ENCODE measurements around the gene RSKR.

The RSKR gene

DNA sequence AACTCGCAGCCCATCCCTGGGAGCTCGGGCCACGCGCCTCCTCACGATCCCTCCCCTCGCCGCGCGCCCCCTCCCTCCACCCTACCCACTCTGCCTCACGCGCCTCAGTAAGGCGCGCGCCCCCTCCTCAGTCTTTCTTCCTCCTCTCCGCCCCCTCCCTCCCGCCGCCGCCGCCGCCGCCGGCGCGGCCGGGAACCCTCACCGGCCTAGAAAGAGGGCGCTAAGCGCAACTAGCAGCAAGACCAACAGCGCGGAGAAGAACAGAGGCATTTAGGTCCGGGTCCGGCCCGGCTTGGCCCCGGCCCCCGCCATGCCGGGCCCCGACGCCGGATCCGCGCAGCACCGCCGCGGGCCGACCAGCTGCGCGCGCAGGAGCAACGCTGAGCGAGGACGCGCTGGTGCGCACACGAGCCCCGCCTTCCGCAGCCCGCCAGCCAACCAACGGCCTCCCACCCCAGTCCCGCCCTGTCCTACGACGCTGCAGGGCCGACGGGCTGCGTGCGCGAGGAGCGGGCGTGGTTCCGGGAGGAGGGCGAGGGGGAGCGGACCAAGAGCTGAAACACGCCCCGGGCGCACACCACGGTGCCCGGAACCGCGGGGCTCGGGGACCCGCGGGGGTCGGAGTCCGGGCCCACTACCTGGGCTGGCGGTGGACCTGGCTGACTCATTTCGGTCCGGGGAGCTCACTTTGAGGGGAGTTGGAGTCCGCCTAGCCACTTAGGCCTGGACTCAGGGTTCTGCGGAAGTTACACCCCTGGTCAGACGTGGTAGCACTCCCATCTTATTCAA lies 31.0 kb upstream of the RSKR start, which contains the start of gene BLTP2:
Gene BLTP2, minus strand, starts transcription at position 372 of the 789 bp plus-strand sequence. Its CDS starts 102 bp downstream, at position 270.
- DNase-seq: peak; percentile 98
- Mint-ChIP-seq H3K4me3 (peak within 1 kb of the TSS; percentile 88), H3K36me3 (peaks cover 31% of the 10 kb centered on the region), H3K27me3 (no peaks in the 10 kb centered on the region), H3K4me1 (peaks cover 36% of the 10 kb centered on the region), H3K9me3 (no peaks in the 10 kb centered on the region), H3K27ac (peak within 1 kb of the TSS; percentile 94)
- CTCF ChIA-PET: interaction anchor here (0.8 to 5.0 kb wide), 7 partner anchors 17 to 82 kb away, joined by 3 to 35 read pairs (median 3); partner anchors contain the start of genes PIGS, PROCA1, RPL23A and SDF2

DNA sequence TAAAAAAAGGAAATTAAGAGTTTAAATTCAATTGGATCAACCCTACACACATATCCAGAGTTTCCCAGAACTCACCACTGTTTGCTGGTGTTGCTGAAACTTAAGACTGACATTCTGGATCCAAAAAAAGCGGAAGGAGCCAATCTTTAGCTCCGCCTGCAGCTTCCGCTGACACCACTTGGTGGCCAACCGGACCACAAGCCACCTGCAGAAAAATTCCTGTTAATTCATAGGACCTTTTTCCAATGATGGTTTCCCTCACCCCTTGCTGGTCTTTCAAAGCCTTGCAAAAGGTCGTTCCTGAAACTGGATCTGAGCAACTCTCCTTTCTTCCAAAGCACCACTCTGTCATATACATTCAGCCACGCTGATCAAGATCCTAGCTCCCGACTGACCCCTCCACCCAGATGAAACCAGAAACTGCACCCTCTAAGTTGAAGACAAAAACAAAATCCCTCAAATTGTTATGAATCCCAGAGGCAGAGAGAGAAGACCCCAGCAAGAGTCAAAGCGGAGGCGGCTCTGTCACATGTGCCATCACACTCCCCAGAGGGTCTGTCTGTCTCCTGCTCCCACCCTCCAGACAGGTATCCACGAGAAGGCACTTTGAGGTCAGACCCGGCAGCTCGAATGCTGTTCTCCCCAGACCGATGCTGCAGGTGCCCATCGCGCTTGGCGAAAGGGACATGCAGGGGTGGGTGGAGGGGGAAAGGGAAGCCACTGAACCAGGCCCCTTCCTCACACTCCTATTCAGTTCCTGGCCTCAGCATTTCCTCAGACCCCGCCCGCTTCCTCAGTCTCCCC lies 30.2 kb upstream of the RSKR start:
- Mint-ChIP-seq H3K9me3 (no peaks in the 10 kb centered on the region), H3K36me3 (peaks cover 37% of the 10 kb centered on the region), H3K4me3 (peak overlapping the region; percentile 88), H3K4me1 (peaks cover 38% of the 10 kb centered on the region), H3K27ac (peak overlapping the region; percentile 89), H3K27me3 (no peaks in the 10 kb centered on the region)
- CTCF ChIA-PET: interaction anchor here (0.6 to 5.0 kb wide), 11 partner anchors 9 to 473 kb away, joined by 3 to 35 read pairs (median 3); partner anchors contain the start of genes PIGS, PROCA1, RPL23A and SDF2
- peak; percentile 52 for DNase-seq

DNA sequence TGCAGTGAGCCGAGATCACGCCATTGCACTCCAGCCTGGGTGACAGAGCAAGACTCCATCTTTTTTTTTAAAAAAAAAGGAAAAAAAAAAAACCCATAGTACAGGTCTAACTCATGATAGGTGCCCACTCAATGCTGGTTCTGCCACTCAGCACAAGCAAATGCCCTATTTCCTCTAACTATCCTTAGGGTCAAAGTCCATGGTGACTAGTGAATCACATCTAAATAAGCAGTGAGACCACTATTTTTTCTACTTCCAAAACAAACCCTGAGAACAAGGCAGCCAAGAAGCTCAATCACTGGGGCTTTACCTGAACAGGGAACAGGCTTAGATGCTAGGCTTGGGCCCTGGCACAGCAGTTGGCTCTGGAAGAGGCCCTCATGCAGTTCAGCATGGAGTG lies 27.6 kb upstream of the RSKR start:
- CTCF ChIA-PET: interaction anchor here (1.3 kb wide), 1 partner anchor 34 kb away, joined by 3 read pairs; no protein-coding TSS in a partner anchor
- Mint-ChIP-seq H3K4me1 (peaks cover 33% of the 10 kb centered on the region), H3K27ac (no peak overlapping the region), H3K27me3 (no peaks in the 10 kb centered on the region), H3K9me3 (no peaks in the 10 kb centered on the region), H3K36me3 (peaks cover 47% of the 10 kb centered on the region), H3K4me3 (no peak overlapping the region)
- no peak for DNase-seq

DNA sequence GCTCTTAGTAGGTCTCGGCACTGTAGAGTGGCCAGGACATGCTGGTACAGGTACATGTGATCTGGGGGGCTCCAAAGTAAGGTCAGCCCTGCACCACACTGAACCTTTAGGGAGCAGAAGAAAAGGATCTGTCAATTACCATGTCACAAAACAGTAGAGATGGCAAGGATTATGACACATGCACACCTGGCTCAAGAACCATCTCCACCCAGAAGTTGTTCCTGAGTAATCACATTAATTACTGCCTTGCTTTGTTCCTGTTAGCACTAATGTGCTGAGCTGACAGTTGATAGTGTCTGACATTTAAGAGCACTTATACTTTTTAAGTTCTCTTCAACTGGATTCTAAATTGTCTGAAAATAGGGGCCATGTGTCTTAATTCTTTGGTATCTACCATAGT lies 21.5 kb upstream of the RSKR start:
- peaks cover 9% of the 10 kb centered on the region for H3K4me1 Mint-ChIP-seq
- H3K4me3 Mint-ChIP-seq: no peak overlapping the region
- CTCF ChIA-PET: interaction anchor here (1.0 to 1.5 kb wide), 4 partner anchors 8 to 46 kb away, joined by 3 read pairs; no protein-coding TSS in a partner anchor
- H3K27ac Mint-ChIP-seq: no peak overlapping the region
- no peaks in the 10 kb centered on the region for H3K27me3 Mint-ChIP-seq
- H3K36me3 Mint-ChIP-seq: peaks cover 71% of the 10 kb centered on the region
- DNase-seq: no peak
- H3K9me3 Mint-ChIP-seq: no peaks in the 10 kb centered on the region

DNA sequence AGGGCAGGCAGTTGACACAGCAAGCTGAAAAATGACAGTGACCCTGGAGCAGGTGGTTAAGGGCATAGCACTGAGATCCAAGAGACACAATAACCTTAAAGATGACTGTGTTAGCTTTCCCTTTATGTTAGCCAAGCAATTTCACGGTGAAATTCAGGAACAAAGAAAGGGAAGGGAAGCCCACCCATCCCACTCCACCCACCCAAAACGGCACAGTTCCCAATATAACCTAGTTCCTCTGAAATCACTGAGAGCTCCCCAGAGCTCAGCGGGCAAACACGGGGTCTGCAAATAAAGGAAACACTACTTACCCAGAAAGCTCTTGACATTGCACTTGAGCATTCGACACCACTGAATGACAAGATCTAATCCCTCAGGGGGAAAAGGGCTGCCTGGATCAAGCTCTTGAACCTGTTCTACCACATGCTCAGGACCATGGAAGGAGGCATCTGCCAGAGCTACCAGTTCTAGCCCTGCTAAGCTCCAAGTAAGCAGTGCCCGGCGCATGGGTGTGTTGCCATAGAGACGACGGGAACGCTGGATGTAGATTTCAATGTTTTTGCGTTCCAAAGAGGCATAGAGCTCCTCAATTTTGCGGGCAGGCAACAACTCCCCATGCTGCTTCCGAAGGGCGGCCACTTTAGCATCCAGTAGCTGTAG lies 20.4 kb upstream of the RSKR start:
- CTCF ChIA-PET: interaction anchor here (1.0 to 1.5 kb wide), 2 partner anchors 9 to 44 kb away, joined by 3 read pairs; no protein-coding TSS in a partner anchor
- no peak overlapping the region for H3K4me3 Mint-ChIP-seq
- no peaks in the 10 kb centered on the region for H3K9me3 Mint-ChIP-seq
- H3K27me3 Mint-ChIP-seq: no peaks in the 10 kb centered on the region
- H3K4me1 Mint-ChIP-seq: peaks cover 8% of the 10 kb centered on the region
- no peak for DNase-seq
- H3K27ac Mint-ChIP-seq: no peak overlapping the region
- H3K36me3 Mint-ChIP-seq: peaks cover 64% of the 10 kb centered on the region

DNA sequence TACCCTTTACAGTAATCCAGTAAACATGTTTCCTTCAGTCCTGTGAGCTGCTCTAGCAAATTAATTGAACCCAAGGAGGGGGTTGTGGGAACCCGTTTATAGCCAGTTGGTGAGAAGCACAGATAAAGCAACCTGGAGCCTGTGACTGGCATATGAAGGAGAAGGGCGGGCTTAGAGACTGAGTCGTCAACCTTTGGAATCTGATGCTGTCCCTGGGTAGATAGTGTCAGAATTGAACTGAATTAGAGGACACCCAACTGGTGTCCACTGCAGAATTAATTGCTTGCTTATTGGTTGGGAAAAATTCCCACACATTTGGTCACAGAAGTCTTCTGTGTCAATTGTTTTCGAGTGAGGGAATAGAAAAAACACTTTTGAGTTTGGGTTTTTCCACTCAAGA lies 12.8 kb upstream of the RSKR start:
- Mint-ChIP-seq H3K27ac (no peak overlapping the region), H3K36me3 (peaks cover 46% of the 10 kb centered on the region), H3K9me3 (no peaks in the 10 kb centered on the region), H3K27me3 (no peaks in the 10 kb centered on the region), H3K4me3 (no peak overlapping the region), H3K4me1 (no peaks in the 10 kb centered on the region)
- CTCF ChIA-PET: interaction anchor here (0.9 kb wide), 1 partner anchor 14 kb away, joined by 3 read pairs; no protein-coding TSS in a partner anchor
- no peak for DNase-seq

DNA sequence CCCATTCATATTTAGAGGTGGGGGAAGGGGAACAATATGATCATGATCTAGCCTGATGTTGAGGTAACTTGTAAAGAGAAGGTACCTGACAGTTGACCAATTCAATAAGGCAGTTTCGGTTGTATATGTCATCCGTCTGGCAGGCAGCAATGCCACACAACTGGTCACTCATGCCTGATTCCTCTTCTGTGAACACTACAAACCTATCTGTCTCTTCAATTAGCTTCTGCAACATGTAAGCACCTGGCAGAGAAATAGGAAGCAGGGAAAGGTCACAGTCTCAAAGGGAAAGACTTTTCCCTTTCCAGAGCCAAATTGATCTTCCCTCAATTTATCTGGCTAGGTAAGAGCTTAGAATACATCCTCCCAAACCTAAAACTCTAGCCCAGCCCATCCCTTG lies 10.2 kb upstream of the RSKR start:
- DNase-seq: no peak
- CTCF ChIA-PET: interaction anchor here (1.0 to 1.1 kb wide), 3 partner anchors 11 to 12 kb away, joined by 3 to 4 read pairs (median 3); partner anchors contain the start of gene RSKR
- peaks cover 57% of the 10 kb centered on the region for H3K36me3 Mint-ChIP-seq
- no peak overlapping the region for H3K27ac Mint-ChIP-seq
- no peaks in the 10 kb centered on the region for H3K4me1 Mint-ChIP-seq
- no peaks in the 10 kb centered on the region for H3K9me3 Mint-ChIP-seq
- H3K27me3 Mint-ChIP-seq: no peaks in the 10 kb centered on the region
- no peak overlapping the region for H3K4me3 Mint-ChIP-seq

DNA sequence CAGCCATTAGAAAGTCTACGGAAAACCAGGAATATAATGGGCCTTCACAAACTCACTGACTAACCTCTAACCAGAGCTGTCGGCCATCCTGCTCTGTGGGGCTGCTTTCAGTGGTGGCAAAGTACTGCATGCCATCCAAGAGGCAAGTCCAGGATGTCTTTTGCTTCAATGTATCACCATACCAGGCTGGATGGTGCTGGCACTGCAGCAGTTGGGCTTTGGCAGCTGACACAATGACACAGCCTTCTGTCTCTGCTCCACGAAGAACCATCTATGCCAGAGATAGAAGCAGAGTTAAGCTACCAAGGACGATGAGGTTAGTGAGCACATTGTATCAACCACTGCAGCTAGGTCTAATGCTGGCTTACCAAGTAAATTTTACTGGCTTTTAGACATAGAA lies 9.7 kb upstream of the RSKR start:
- Mint-ChIP-seq H3K4me3 (no peak overlapping the region), H3K27ac (no peak overlapping the region), H3K9me3 (no peaks in the 10 kb centered on the region), H3K36me3 (peaks cover 62% of the 10 kb centered on the region), H3K27me3 (no peaks in the 10 kb centered on the region), H3K4me1 (no peaks in the 10 kb centered on the region)
- CTCF ChIA-PET: interaction anchor here (1.0 to 1.2 kb wide), 4 partner anchors 10 to 131 kb away, joined by 3 to 4 read pairs (median 3); partner anchors contain the start of gene RSKR
- no peak for DNase-seq

DNA sequence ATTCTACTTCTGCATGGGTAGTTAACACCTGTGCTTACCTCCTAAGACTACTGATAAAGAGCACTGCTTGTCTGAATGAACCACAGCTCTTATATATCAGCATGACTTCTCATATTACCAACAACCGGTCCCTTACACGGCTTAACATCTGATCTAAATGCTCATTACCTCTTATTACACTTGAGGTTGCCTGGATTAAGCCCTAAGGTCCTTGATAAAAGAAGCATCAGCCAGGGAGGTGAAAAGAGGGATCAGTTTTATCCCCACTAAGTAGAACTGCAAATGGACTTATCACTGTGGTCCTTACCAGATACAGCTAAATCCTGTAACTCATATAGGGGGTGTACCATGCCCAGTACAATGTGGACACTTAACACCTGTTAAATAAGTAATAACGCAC lies 8.2 kb upstream of the RSKR start:
- Mint-ChIP-seq H3K27ac (no peak overlapping the region), H3K4me3 (no peak overlapping the region), H3K27me3 (no peaks in the 10 kb centered on the region), H3K9me3 (no peaks in the 10 kb centered on the region), H3K4me1 (no peaks in the 10 kb centered on the region), H3K36me3 (peaks cover 62% of the 10 kb centered on the region)
- CTCF ChIA-PET: interaction anchor here (1.1 to 1.2 kb wide), 2 partner anchors 9 to 133 kb away, joined by 3 to 5 read pairs; no protein-coding TSS in a partner anchor
- no peak for DNase-seq

DNA sequence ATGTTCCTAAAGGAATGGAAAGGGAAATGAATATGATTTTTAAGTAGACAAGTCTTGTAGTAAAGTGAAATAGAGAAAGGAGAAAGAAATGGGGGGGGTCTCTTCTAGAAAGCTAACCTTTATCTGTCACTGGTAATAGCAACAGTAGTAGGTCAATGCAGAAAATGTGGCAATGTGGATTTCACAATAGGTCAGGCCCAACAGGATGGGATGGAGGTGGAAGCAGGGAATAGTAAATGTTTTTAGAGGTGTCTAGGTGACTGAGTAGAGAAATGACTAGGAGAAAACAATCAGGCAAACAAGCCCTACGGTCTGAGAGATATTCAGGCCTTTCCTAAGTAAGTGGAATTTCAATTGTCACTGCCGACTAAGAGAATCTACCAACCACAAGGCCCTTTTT lies 6.0 kb upstream of the RSKR start:
- CTCF ChIA-PET: no interaction called here
- peaks cover 75% of the 10 kb centered on the region for H3K36me3 Mint-ChIP-seq
- no peak overlapping the region for H3K27ac Mint-ChIP-seq
- H3K4me3 Mint-ChIP-seq: no peak overlapping the region
- no peaks in the 10 kb centered on the region for H3K9me3 Mint-ChIP-seq
- no peaks in the 10 kb centered on the region for H3K27me3 Mint-ChIP-seq
- no peaks in the 10 kb centered on the region for H3K4me1 Mint-ChIP-seq
- no peak for DNase-seq

DNA sequence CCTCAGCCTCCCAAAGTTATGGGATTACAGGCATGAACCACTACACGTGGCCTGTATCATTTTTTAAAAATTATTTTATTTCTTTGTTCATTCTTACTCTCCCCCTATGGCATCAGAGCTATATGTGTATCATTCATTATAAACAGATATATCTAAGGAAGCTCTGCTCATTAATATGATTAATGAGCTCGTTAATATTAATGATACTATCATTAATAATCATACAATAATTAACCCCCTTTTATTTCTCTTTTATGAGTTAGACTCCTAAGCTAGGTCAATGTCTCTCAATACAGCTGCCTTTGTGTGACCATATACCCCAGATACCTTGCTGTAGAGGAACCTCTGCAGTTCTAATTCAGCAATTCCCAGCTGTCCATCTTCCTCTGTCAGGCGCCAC lies 4.5 kb upstream of the RSKR start:
- Mint-ChIP-seq H3K4me1 (no peaks in the 10 kb centered on the region), H3K4me3 (no peak overlapping the region), H3K27ac (no peak overlapping the region), H3K27me3 (no peaks in the 10 kb centered on the region), H3K9me3 (no peaks in the 10 kb centered on the region), H3K36me3 (peaks cover 74% of the 10 kb centered on the region)
- CTCF ChIA-PET: no interaction called here
- no peak for DNase-seq

DNA sequence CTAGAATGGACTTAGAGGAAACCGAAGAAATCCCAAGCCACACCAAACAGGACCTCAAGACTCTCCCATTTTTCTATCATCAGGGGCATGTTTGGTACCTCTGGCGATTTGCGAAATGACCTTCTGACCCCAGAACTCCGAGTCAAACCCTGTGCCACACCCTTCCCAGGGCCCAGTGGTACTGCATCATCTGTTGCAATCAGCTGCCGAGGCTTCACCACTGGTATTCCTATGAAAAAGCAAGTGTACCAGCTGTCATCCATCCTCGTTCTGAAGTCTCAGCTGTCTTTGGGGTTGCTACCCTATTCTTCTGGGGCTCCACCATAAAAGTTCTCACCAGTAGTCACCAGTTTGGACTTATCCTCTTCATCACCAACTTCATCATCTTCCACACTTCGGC lies 2.3 kb upstream of the RSKR start:
- DNase-seq: no peak
- H3K4me1 Mint-ChIP-seq: no peaks in the 10 kb centered on the region
- H3K27me3 Mint-ChIP-seq: no peaks in the 10 kb centered on the region
- no peaks in the 10 kb centered on the region for H3K9me3 Mint-ChIP-seq
- peaks cover 72% of the 10 kb centered on the region for H3K36me3 Mint-ChIP-seq
- CTCF ChIA-PET: interaction anchor here (0.6 to 0.8 kb wide), 2 partner anchors 9 to 149 kb away, joined by 3 to 4 read pairs; no protein-coding TSS in a partner anchor
- H3K4me3 Mint-ChIP-seq: no peak overlapping the region
- no peak overlapping the region for H3K27ac Mint-ChIP-seq

DNA sequence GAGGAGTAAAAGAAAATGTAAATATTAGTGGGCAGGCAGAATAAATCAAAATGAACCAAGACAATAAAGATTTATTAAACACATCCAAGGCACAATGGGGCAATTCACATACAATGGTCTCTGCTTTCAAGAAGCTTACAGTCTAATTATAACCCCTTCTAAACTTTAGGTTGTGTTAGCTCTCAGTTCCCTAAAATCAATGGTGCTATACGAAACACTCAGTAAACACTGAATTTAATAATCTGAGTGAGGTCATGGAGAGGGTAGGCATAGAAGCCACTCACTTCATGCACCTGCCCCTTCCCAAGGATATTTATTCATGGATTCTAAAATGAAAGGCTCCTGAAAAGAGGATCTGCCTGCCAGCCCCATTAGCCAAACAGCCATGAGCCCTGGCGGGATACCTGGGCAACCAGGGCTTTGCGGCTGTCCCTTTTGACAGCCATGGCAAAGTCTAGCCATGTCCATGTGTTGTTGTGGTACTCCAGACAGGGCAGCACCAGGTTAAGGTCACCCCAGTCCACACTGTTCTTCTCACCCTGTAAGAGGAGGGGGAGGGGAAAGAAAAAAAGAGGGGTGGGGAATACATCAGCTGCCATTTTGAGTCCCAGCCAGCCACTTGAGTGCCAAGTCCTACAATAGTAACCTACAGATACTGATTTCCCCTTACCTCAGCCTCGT lies 1.4 kb upstream of the RSKR start:
- no peaks in the 10 kb centered on the region for H3K27me3 Mint-ChIP-seq
- DNase-seq: no peak
- H3K4me3 Mint-ChIP-seq: no peak overlapping the region
- H3K4me1 Mint-ChIP-seq: no peaks in the 10 kb centered on the region
- no peaks in the 10 kb centered on the region for H3K9me3 Mint-ChIP-seq
- peaks cover 71% of the 10 kb centered on the region for H3K36me3 Mint-ChIP-seq
- CTCF ChIA-PET: no interaction called here
- H3K27ac Mint-ChIP-seq: peak overlapping the region; percentile 11

All from activated naive CD4-positive, alpha-beta T cell treated with anti-CD3 and anti-CD28 coated beads, Interleukin-2, amount 10 ng/mL, durations not matched to agents 7 days and 5 days (primary cell).